ENCODE measurements around the gene NEU3. TPM values are rescaled to one million over a fixed set of nuclear protein-coding genes. Genes with fewer than 3 reads are reported as not detected.

The NEU3 gene
- total RNA-seq, 1 donor from 2014 or later, result 12.7 TPM

DNA sequence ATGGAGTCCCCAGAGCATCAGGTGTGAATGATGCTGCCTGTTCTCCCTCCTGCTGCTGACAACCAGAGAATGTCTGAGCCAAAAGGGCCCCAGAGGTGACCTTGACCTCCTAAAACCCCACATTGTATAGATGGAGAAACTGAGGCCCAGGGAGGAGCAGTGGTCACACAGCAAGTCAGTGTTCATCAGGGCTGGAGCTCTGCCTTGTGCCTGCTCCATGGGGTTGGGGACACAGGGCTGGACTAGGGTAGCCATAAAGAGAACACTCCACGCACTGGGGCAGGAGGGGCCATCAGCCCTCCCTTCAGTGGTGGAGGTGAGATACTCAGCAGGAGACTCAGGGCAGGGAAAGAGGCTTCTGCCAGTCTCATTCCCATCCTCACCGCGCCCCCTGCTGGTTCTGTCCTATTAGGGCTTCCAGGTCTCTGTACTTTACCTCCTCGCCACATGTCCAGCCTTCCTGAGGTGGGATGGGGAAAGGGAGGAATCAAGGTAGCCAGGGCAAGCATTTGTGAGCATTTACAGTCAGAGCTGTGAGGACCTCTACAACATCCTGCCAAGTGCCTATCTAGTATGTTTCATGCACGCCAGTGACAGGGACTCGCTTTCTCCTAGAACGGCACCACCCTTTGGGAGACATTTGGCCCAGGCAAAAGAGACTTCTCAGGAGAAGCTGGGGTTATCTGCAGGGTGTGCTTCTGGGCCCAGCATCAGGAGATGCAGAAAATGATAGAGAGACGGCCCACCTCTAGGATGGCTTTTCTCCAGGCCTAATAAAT, 43.2 kb downstream of the NEU3 start:
- Mint-ChIP-seq H3K9me3 (no peaks in the 10 kb centered on the region), H3K4me3 (no peak overlapping the region)

DNA sequence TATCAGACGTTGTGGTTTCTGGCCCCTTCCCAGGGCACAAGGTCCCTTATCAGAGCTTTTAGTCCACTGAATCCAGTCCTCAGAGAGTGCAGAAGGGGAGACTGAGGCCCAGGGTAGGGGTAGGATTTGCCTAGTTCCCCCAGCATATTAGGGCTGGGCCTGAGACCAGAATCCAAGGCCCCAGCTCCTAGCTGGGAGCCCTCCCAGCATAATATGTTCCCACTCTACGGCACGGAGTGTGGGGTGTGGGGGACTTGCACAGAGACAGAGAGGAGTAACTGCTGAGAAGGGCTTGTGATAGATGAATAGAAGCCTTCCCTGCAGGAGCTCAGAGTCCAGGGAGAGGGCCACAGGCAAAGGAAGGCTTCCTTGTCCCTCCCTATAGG, 43.8 kb downstream of the NEU3 start:
- no peak overlapping the region for H3K4me3 Mint-ChIP-seq
- no peaks in the 10 kb centered on the region for H3K9me3 Mint-ChIP-seq
- H3K27me3 Mint-ChIP-seq (ENCODE audit: low read depth), result no peaks in the 10 kb centered on the region
- TF ChIP-seq, protein P1, sequence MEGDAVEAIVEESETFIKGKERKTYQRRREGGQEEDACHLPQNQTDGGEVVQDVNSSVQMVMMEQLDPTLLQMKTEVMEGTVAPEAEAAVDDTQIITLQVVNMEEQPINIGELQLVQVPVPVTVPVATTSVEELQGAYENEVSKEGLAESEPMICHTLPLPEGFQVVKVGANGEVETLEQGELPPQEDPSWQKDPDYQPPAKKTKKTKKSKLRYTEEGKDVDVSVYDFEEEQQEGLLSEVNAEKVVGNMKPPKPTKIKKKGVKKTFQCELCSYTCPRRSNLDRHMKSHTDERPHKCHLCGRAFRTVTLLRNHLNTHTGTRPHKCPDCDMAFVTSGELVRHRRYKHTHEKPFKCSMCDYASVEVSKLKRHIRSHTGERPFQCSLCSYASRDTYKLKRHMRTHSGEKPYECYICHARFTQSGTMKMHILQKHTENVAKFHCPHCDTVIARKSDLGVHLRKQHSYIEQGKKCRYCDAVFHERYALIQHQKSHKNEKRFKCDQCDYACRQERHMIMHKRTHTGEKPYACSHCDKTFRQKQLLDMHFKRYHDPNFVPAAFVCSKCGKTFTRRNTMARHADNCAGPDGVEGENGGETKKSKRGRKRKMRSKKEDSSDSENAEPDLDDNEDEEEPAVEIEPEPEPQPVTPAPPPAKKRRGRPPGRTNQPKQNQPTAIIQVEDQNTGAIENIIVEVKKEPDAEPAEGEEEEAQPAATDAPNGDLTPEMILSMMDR (conservative IDR thresholded peaks at IDR 0.05), result no peak
- H3K4me1 Mint-ChIP-seq, result no peaks in the 10 kb centered on the region
- peak overlapping the region; percentile 64 for H3K27ac Mint-ChIP-seq (ENCODE audit: unreplicated experiment)
- H3K36me3 Mint-ChIP-seq (ENCODE audit: low read depth), result no peaks in the 10 kb centered on the region
- DNase-seq (ENCODE audit: low read depth, low spot score), result no peak

More for the DNA sequence above, 43.2 kb downstream of the NEU3 start:
- H3K27ac Mint-ChIP-seq (ENCODE audit: unreplicated experiment), result peak overlapping the region; percentile 64
- DNase-seq (ENCODE audit: low read depth, low spot score), result peak; percentile 86
- H3K4me1 Mint-ChIP-seq, result no peaks in the 10 kb centered on the region
- TF ChIP-seq, protein P1 (conservative IDR thresholded peaks at IDR 0.05), result peak; percentile 79
- H3K27me3 Mint-ChIP-seq (ENCODE audit: low read depth), result no peaks in the 10 kb centered on the region
- H3K36me3 Mint-ChIP-seq (ENCODE audit: low read depth), result no peaks in the 10 kb centered on the region

GRCh38 chr11:75033916-75034315, 45.2 kb downstream of the NEU3 start:
- no peaks in the 10 kb centered on the region for H3K36me3 Mint-ChIP-seq (ENCODE audit: low read depth)
- DNase-seq (ENCODE audit: low read depth, low spot score), result no peak
- no peaks in the 10 kb centered on the region for H3K4me1 Mint-ChIP-seq
- H3K27ac Mint-ChIP-seq (ENCODE audit: unreplicated experiment), result no peak overlapping the region
- no peaks in the 10 kb centered on the region for H3K9me3 Mint-ChIP-seq
- TF ChIP-seq, protein P1 (conservative IDR thresholded peaks at IDR 0.05), result no peak
- no peaks in the 10 kb centered on the region for H3K27me3 Mint-ChIP-seq (ENCODE audit: low read depth)
- no peak overlapping the region for H3K4me3 Mint-ChIP-seq

- DNase-seq (ENCODE audit: low read depth, low spot score), result no peak
These were observed 46.5 kb downstream of the NEU3 start for GRCh38 chr11:75035256-75035655.

GRCh38 chr11:75035911-75036565, 47.3 kb downstream of the NEU3 start:
- H3K4me3 Mint-ChIP-seq, result no peak overlapping the region
- H3K27ac Mint-ChIP-seq (ENCODE audit: unreplicated experiment), result peak overlapping the region; percentile 78
- H3K36me3 Mint-ChIP-seq (ENCODE audit: low read depth), result peaks cover 3% of the 10 kb centered on the region
- no peak for DNase-seq (ENCODE audit: low read depth, low spot score)
- TF ChIP-seq, protein P1 (conservative IDR thresholded peaks at IDR 0.05), result no peak
- H3K9me3 Mint-ChIP-seq, result peaks cover 3% of the 10 kb centered on the region
- H3K4me1 Mint-ChIP-seq, result no peaks in the 10 kb centered on the region
- H3K27me3 Mint-ChIP-seq (ENCODE audit: low read depth), result peaks cover 3% of the 10 kb centered on the region

More at GRCh38 chr11:75035256-75035655, 46.5 kb downstream of the NEU3 start:
- Mint-ChIP-seq H3K36me3 (ENCODE audit: low read depth) (no peaks in the 10 kb centered on the region), H3K4me1 (no peaks in the 10 kb centered on the region), H3K27me3 (ENCODE audit: low read depth) (no peaks in the 10 kb centered on the region), H3K27ac (ENCODE audit: unreplicated experiment) (no peak overlapping the region), H3K4me3 (no peak overlapping the region), H3K9me3 (no peaks in the 10 kb centered on the region)
- TF ChIP-seq, protein P1 (conservative IDR thresholded peaks at IDR 0.05), result no peak
